ENCODE data around the gene ODF4. TPM values are rescaled to one million over a fixed set of nuclear protein-coding genes. Genes with fewer than 3 reads are reported as not detected.

The ODF4 gene
- total RNA-seq, 1 donor from 2014 or later, result not detected

- no peak overlapping the region for H3K4me3 ChIP-seq
- DNase-seq, result no peak
- H3K4me1 ChIP-seq, result peaks cover 29% of the 10 kb centered on the region
- no peak overlapping the region for H3K27ac ChIP-seq (replicated peaks)
- peaks cover 20% of the 10 kb centered on the region for H3K36me3 ChIP-seq
- H3K27me3 ChIP-seq (ENCODE audit: low read depth), result peaks cover 29% of the 10 kb centered on the region
- no peak for TF ChIP-seq CTCF (IDR thresholded peaks at IDR 0.05; ENCODE audit: borderline replicate concordance)
- H3K9me3 ChIP-seq (replicated peaks), result no peaks in the 10 kb centered on the region
- intact Hi-C loops (cut with micrococcal nuclease), result no loop called here
Observed at GRCh38 chr17:8320262-8320661, 19.4 kb upstream of the ODF4 start.

DNA sequence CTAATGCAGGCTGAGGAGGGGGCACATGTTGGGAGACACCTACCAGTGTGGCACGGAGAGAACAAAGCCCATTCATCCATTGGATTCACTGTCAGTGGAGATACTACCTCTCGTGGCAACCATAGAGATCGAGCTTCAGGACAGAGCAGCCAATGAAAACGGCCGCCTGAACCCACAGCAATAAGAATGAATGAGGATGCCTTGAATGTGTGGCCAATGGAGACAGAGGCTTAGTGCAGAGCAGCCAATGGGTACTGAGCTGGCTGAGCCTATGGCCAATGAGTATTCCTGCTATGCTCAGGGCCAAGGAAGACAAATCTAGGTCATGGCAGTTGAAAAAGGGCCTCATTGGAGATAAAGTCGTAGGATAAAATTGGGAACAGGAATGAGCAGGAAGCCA lies 18.6 kb upstream of the ODF4 start:
- no peak for DNase-seq
- Histone ChIP-seq H3K4me3 (no peak overlapping the region), H3K27ac (replicated peaks) (no peak overlapping the region), H3K9me3 (replicated peaks) (no peaks in the 10 kb centered on the region), H3K27me3 (ENCODE audit: low read depth) (peaks cover 22% of the 10 kb centered on the region), H3K36me3 (peaks cover 20% of the 10 kb centered on the region), H3K4me1 (peaks cover 29% of the 10 kb centered on the region)
- TF ChIP-seq CTCF (IDR thresholded peaks at IDR 0.05; ENCODE audit: borderline replicate concordance), result no peak
- intact Hi-C loops (cut with micrococcal nuclease), result no loop called here

DNA sequence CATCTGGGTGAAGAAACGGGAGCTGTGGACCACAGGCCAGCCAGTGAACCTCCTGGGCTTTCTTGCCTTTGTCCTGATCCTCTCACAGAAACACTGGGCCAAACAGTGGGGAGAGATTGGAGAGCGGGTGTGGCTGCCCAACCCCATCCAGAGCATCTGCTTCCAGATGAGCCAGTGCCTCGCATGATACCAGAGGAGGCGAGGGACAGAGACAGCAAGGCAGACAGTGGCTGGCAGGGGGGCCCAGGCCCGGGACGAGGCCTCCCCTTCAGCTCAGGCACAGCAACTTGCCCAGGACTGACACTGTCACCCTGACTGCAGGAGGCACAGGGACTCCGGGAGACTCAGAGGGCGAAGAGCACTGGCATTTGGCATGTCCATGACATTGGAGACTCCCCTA lies 17.6 kb upstream of the ODF4 start:
- peaks cover 16% of the 10 kb centered on the region for H3K36me3 ChIP-seq
- DNase-seq, result no peak
- no peaks in the 10 kb centered on the region for H3K9me3 ChIP-seq (replicated peaks)
- H3K27me3 ChIP-seq (ENCODE audit: low read depth), result peaks cover 11% of the 10 kb centered on the region
- TF ChIP-seq CTCF (IDR thresholded peaks at IDR 0.05; ENCODE audit: borderline replicate concordance), result no peak
- no peak overlapping the region for H3K27ac ChIP-seq (replicated peaks)
- peaks cover 37% of the 10 kb centered on the region for H3K4me1 ChIP-seq
- intact Hi-C loops (cut with micrococcal nuclease), result no loop called here
- H3K4me3 ChIP-seq, result no peak overlapping the region

DNA sequence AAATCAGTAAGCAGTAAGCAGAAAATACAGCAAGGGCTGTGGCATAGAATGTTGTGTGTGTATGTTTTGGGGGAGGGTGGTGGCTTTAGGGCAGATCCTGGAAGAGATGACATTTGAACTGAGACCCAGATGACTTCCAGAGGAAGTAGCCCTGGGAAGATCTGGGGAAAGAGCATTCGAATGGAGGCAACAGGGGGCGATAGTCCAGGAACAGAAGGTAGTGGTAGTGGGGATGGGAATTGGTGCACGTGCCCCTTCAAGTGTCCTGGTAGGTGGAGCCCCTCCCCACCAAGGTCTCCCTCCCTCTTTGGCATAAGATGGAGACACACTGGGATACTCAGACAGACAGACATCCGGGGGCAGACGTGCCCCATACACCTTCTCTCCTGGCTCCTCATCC lies 15.5 kb upstream of the ODF4 start:
- H3K4me1 ChIP-seq, result peaks cover 43% of the 10 kb centered on the region
- no peak for DNase-seq
- no peak for TF ChIP-seq CTCF (IDR thresholded peaks at IDR 0.05; ENCODE audit: borderline replicate concordance)
- H3K36me3 ChIP-seq, result peaks cover 6% of the 10 kb centered on the region
- no peak overlapping the region for H3K4me3 ChIP-seq
- H3K27me3 ChIP-seq (ENCODE audit: low read depth), result peaks cover 5% of the 10 kb centered on the region
- H3K9me3 ChIP-seq (replicated peaks), result no peaks in the 10 kb centered on the region
- intact Hi-C loops (cut with micrococcal nuclease), result no loop called here
- no peak overlapping the region for H3K27ac ChIP-seq (replicated peaks)

DNA sequence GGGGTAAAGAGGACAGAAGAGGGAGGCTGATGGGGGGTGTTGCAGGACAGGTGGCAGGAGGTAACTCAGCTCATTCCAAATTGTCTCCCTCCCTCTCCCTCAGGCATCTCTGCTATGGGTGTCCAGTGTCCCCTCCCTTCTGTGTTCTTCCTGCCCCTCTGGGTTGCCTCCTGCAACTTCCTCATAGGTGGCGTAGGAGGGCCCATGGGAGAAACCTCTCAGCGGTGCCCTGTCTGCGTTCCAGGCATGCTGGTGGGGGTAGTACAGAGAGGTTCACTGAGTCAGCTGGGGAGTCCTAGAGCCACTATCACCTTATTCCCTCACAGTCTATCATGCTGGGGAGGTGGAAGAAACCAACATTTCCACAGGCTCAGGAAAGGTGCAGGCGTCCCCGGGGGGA lies 14.7 kb upstream of the ODF4 start:
- H3K27me3 ChIP-seq (ENCODE audit: low read depth), result peaks cover 5% of the 10 kb centered on the region
- H3K36me3 ChIP-seq, result peaks cover 6% of the 10 kb centered on the region
- peaks cover 43% of the 10 kb centered on the region for H3K4me1 ChIP-seq
- no peak overlapping the region for H3K4me3 ChIP-seq
- no peak for DNase-seq
- no peaks in the 10 kb centered on the region for H3K9me3 ChIP-seq (replicated peaks)
- H3K27ac ChIP-seq (replicated peaks), result peak overlapping the region; percentile 84
- intact Hi-C loops (cut with micrococcal nuclease), result no loop called here
- no peak for TF ChIP-seq CTCF (IDR thresholded peaks at IDR 0.05; ENCODE audit: borderline replicate concordance)
